ENCODE measurements around the gene PEX19.
A peak's percentile ranks its signal among the peaks of the same experiment; 100 is the strongest.

Gene PEX19

DNA sequence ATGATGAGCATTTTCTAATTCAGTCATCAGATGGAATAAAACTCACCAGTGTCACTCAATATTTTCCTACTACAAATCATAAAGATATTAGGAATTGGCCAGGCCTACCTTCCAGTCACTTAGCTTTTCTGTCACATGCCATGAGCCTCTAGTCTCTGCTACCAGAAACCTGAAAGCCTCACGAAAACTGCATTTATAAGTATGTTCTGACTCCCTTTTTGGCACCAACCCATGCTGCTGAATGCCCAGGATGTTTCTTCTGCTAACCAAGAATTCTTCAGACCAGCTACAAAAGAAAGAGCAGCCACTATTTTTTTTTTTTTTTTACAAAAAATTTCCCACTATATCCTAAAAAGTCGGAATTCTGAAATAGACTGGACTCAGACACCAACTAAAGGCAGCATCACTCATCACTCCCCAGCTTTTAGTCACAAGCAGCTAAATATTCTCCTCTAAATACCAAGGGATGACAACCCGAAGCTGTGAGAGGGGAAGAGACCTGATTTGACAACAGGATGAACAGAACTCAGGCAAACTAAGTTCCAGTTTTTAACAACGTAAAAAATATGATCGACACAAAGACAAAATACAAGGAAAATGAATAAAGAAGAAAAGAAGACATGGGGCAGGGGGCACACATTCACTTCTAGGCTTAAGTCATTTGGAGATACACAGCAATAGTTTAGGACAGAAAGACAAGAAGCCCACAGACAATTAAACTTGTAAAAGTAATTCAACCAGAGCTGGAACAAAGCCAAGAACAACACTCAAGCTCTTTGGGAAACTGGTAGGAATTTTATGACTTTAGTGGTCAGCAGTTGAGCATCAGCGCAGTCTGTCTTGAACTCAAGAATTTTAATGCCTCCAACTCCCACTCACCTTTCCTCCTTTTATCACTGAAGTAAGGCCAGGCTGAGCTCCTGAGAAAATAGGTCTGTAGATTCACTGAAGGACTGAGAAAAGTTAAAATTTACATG is 24.2 kb downstream of the PEX19 start:
- peak overlapping the region; percentile 98 for H3K4me3 Mint-ChIP-seq
- H3K27ac Mint-ChIP-seq: peak overlapping the region; percentile 99
- H3K27me3 Mint-ChIP-seq: no peaks in the 10 kb centered on the region
- H3K4me1 Mint-ChIP-seq: peaks cover 52% of the 10 kb centered on the region
- peaks cover 11% of the 10 kb centered on the region for H3K36me3 Mint-ChIP-seq
- no peak for ATAC-seq
- no peaks in the 10 kb centered on the region for H3K9me3 Mint-ChIP-seq

DNA sequence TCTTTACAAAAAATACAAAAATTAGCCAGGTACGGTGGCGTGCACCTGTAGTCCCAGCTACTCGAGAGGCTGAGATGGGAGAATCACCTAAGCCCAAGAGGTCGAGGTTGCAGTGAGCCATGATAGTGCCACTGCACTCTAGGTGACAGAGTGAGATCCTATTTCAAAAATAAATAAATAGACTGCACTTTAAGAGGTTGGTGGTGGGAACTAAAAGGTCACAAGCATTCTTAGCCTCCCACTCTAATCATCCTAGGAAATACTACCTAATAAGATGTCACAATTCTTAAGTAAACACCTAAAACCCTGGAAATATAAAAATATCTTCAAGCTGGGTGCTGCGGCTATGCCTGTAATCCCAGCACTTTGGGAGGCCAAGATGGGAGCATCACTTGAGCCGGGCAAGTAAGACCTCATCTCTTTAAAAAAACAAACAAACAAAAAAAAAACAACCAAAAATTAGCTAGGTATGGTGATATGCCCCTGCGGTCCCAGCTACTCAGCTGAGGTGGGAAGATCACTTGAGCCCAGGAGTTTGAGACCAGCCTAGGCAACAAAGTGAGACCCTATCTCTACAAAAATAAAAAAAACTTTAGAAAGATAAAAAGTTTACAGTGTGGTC is 26.6 kb downstream of the PEX19 start:
- Mint-ChIP-seq H3K27ac (no peak overlapping the region), H3K4me3 (no peak overlapping the region), H3K27me3 (no peaks in the 10 kb centered on the region), H3K4me1 (peaks cover 43% of the 10 kb centered on the region), H3K9me3 (no peaks in the 10 kb centered on the region), H3K36me3 (peaks cover 11% of the 10 kb centered on the region)
- no peak for ATAC-seq

DNA sequence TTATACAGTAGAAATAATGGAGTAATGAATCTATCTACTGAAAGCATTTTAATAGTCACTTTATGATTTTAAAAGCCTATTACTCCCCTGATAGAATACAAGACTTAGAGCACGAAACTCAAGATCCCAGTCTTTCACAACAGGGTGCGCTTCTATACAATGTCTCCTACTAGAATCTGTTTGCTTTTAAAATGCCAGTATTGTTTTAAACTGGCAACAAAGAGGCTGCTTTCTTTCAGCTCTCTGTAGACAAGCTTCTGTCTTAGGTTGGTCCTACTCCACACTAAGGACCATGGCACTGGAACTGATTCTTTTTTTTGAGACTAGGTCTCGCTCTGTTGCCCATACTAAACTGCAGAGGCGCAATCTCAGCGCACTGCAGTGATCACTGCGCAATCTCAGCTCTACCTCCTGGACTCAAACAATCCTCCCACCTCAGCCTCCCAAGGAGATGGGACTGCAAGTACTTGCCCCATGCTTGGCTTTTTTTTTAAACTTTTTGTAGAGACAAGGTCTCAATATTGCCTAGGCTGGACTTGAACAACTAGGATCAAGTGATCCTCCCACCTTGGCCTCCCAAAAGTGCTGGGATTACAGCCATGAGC is 27.4 kb downstream of the PEX19 start:
- Mint-ChIP-seq H3K4me1 (peaks cover 45% of the 10 kb centered on the region), H3K4me3 (no peak overlapping the region), H3K27me3 (no peaks in the 10 kb centered on the region), H3K27ac (no peak overlapping the region), H3K36me3 (peaks cover 18% of the 10 kb centered on the region), H3K9me3 (no peaks in the 10 kb centered on the region)
- ATAC-seq: no peak

GRCh38 chr1:160256396-160257046 is 28.4 kb downstream of the PEX19 start:
- no peak overlapping the region for H3K27ac Mint-ChIP-seq

GRCh38 chr1:160255781-160256300 is 29.1 kb downstream of the PEX19 start:
- Mint-ChIP-seq H3K27ac (no peak overlapping the region), H3K4me3 (no peak overlapping the region), H3K9me3 (no peaks in the 10 kb centered on the region), H3K4me1 (peaks cover 52% of the 10 kb centered on the region), H3K27me3 (no peaks in the 10 kb centered on the region), H3K36me3 (peaks cover 20% of the 10 kb centered on the region)
- ATAC-seq: no peak

More at GRCh38 chr1:160256396-160257046, 28.4 kb downstream of the PEX19 start:
- no peaks in the 10 kb centered on the region for H3K27me3 Mint-ChIP-seq
- H3K4me1 Mint-ChIP-seq: peaks cover 52% of the 10 kb centered on the region
- no peak overlapping the region for H3K4me3 Mint-ChIP-seq
- H3K36me3 Mint-ChIP-seq: peaks cover 22% of the 10 kb centered on the region
- no peak for ATAC-seq
- H3K9me3 Mint-ChIP-seq: no peaks in the 10 kb centered on the region

DNA sequence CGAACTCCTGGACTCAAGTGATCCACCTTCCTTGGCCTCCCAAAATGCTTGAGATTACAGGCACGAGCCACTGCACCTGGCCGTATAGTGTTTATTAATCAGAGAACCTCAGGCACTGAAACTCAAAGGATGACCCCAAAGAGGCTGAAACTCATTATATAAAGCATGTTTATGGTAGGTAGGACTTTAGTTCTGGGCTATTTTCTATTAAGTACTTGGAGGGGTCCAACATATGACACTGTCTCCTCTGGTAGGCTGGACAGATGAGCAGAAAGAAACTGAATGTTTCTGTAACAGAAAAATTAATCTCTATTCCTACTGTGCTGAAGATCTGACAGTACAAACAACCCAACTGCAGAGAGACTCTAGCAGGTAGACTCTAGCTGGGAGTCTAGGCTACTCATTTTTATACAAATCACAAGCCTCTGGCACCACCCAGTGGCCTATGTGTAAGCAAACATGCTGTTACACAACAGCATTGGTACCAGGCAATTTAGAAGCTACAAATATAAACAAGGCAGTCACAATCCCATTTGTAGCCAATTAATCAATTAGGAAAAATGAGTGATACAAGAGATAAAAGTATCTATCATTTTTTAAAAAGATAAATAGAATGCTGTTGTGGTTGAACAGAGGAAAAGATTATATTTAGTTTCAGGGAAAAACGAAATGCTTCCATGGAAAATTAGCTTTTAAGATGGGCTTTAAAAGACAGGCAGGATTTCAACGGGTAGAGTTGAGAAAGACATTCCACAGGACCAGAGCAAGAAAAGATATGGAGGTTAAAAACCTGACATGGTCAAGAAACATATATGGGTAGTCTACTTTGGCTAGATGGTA is 33.0 kb downstream of the PEX19 start:
- H3K4me1 Mint-ChIP-seq: peaks cover 21% of the 10 kb centered on the region
- no peaks in the 10 kb centered on the region for H3K9me3 Mint-ChIP-seq
- no peaks in the 10 kb centered on the region for H3K27me3 Mint-ChIP-seq
- H3K36me3 Mint-ChIP-seq: peaks cover 10% of the 10 kb centered on the region
- peak overlapping the region; percentile 59 for H3K27ac Mint-ChIP-seq
- no peak overlapping the region for H3K4me3 Mint-ChIP-seq
- peak; percentile 84 for ATAC-seq

GRCh38 chr1:160251011-160251410 is 33.9 kb downstream of the PEX19 start:
- Mint-ChIP-seq H3K4me3 (no peak overlapping the region), H3K27me3 (no peaks in the 10 kb centered on the region), H3K4me1 (peaks cover 21% of the 10 kb centered on the region), H3K9me3 (no peaks in the 10 kb centered on the region), H3K36me3 (peaks cover 10% of the 10 kb centered on the region), H3K27ac (peak overlapping the region; percentile 59)
- ATAC-seq: no peak

DNA sequence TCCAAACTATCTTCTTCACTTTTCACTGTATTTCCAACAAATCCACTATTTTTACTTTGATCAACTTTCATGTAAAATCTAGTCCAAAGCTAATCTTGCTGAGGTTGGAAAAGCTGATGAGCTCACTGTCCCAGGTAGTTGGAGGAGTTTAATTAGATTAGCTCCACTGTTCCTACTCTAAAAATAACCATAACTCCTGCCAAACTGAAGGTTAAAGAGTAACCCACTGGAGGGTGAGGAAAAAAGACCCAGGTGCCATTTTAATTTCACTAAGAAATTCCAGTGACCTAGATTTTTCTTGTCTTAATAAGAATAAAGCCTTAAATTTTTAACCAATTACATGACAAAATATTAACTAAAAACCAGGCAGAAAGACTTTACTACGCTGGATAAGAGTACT is 37.9 kb downstream of the PEX19 start:
- Mint-ChIP-seq H3K27me3 (no peaks in the 10 kb centered on the region), H3K27ac (no peak overlapping the region), H3K4me1 (peaks cover 31% of the 10 kb centered on the region), H3K36me3 (peaks cover 10% of the 10 kb centered on the region), H3K9me3 (no peaks in the 10 kb centered on the region), H3K4me3 (no peak overlapping the region)
- ATAC-seq: no peak

DNA sequence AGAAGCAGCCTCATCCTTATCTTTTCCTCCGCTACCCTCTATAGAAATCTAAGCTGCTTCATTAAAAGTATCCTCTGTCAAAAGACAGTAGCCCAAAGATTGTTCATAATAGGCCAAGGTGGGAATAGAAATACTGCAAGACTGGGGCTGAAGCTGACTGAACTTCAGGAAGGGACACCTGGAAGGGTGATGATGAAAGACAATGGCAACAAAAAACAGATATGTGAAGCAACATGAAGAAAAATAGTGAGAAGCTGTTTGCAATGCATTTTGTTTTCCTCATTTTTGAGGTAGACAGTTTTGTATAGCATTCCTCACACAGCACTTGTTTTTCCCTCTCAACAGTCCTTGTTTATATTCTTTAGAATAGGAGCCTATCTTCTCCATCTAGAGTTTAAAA is 39.5 kb downstream of the PEX19 start:
- Mint-ChIP-seq H3K4me3 (no peak overlapping the region), H3K36me3 (peaks cover 19% of the 10 kb centered on the region), H3K27me3 (no peaks in the 10 kb centered on the region), H3K4me1 (peaks cover 19% of the 10 kb centered on the region), H3K27ac (peak overlapping the region; percentile 22), H3K9me3 (no peaks in the 10 kb centered on the region)
- ATAC-seq: no peak

- H3K4me3 Mint-ChIP-seq: no peak overlapping the region
- peaks cover 31% of the 10 kb centered on the region for H3K36me3 Mint-ChIP-seq
- no peaks in the 10 kb centered on the region for H3K9me3 Mint-ChIP-seq
- H3K4me1 Mint-ChIP-seq: peaks cover 19% of the 10 kb centered on the region
- no peak overlapping the region for H3K27ac Mint-ChIP-seq
- ATAC-seq: no peak
- H3K27me3 Mint-ChIP-seq: no peaks in the 10 kb centered on the region
Observed at GRCh38 chr1:160244209-160244608, 40.7 kb downstream of the PEX19 start.

DNA sequence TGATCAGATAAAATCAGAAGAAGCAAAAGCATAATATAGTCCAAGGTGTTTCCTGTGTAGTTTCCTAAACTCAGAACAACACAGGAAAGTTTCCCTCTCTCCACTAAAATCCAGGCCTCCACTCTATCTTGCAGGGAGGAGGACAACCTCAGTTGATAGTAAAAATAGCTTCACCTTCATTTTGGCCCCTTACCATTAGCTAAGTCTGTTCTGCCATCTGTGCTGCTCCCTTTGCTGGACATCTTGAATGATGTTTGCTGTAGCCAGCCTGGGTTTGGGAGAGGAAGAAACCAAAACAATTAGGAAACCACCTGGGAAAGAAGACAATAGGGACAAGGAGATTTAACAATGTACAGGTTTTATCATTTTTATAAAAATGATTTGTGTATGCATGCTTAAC is 41.2 kb downstream of the PEX19 start:
- peaks cover 21% of the 10 kb centered on the region for H3K4me1 Mint-ChIP-seq
- H3K27me3 Mint-ChIP-seq: no peaks in the 10 kb centered on the region
- H3K4me3 Mint-ChIP-seq: no peak overlapping the region
- H3K9me3 Mint-ChIP-seq: no peaks in the 10 kb centered on the region
- no peak for ATAC-seq
- peaks cover 35% of the 10 kb centered on the region for H3K36me3 Mint-ChIP-seq
- peak overlapping the region; percentile 10 for H3K27ac Mint-ChIP-seq

- Mint-ChIP-seq H3K36me3 (peaks cover 50% of the 10 kb centered on the region), H3K27ac (no peak overlapping the region), H3K4me1 (peaks cover 32% of the 10 kb centered on the region), H3K27me3 (no peaks in the 10 kb centered on the region), H3K9me3 (no peaks in the 10 kb centered on the region), H3K4me3 (no peak overlapping the region)
- ATAC-seq: no peak
Observed at GRCh38 chr1:160239582-160240299, 45.2 kb downstream of the PEX19 start.

GRCh38 chr1:160238408-160238807 is 46.5 kb downstream of the PEX19 start:
- Mint-ChIP-seq H3K36me3 (peaks cover 52% of the 10 kb centered on the region), H3K27me3 (no peaks in the 10 kb centered on the region), H3K4me3 (no peak overlapping the region), H3K4me1 (peaks cover 31% of the 10 kb centered on the region), H3K27ac (peak overlapping the region; percentile 44), H3K9me3 (no peaks in the 10 kb centered on the region)
- ATAC-seq: no peak

DNA sequence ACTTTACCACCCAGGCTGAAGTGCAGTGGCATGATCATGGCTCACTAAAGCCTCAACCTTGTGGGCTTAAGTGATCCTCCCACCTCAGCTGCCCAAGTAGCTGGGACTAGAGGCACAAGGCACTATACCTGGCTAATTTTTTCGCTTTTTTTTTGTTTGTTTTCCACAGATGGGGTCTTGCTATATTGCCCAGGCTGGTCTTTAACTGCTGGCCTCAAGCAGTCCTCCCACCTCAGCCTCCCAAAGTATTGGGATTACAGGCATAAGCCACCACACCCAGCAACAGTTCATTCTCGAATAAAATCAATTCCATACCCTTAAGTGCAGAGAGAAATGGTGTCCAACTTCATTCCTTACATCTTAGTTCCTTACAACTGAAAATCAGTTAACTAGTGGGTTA is 47.4 kb downstream of the PEX19 start:
- Mint-ChIP-seq H3K4me3 (no peak overlapping the region), H3K36me3 (peaks cover 51% of the 10 kb centered on the region), H3K9me3 (no peaks in the 10 kb centered on the region), H3K4me1 (peaks cover 31% of the 10 kb centered on the region), H3K27ac (peak overlapping the region; percentile 49), H3K27me3 (no peaks in the 10 kb centered on the region)
- no peak for ATAC-seq
